Right lobe of liver (tissue), 4 donors: ENCODE measurements around the gene BICDL1.

ENCODE experiments used
- CTCF ChIP-seq, 4 donors: fragments of 200-600 bp in 3 of 4; fragments of 450-650 bp in 1 of 4; IDR thresholded peaks; one replicate each; pipeline versions ENCODE4 v1.5.1 to v1.8.0; 2016 to 2022; ENCODE audit warnings: antibody characterized with exemption in 4 of 4, mild to moderate bottlenecking in 2 of 4
- POLR2A ChIP-seq: fragments of 450-650 bp; IDR thresholded peaks from one replicate; pipeline ENCODE4 v1.6.1; 2017; ENCODE audit warnings: antibody characterized with exemption, mild to moderate bottlenecking
- donor health status: DM: no; HTN: no; CAD: no.
- donor health status: DM: no; HTN: no; CAD: no.
- donor health status: DM: no; HTN: yes; CAD: no.

GRCh38 chr12:120119271-120119973 lies 130.4 kb downstream of the BICDL1 start:
- TF ChIP-seq CTCF (IDR thresholded peaks at IDR 0.05) (no peak), POLR2A (no peak)
